GM12892 (cell line): ENCODE data around the gene CLN5.

ENCODE experiments used
- POLR2A ChIP-seq: IDR thresholded peaks from 2 replicates; pipeline ENCODE4 v1.6.1; 2011; ENCODE audit warnings: low read depth, low read length, control low read depth
- POLR2AphosphoS5 ChIP-seq: IDR thresholded peaks from 2 replicates; pipeline ENCODE4 v1.6.1; 2011; ENCODE audit warnings: low read depth, low read length, control low read depth
- TAF1 ChIP-seq: IDR thresholded peaks from 2 replicates; pipeline ENCODE4 v1.6.1; 2011; ENCODE audit warnings: low read depth, mild to moderate bottlenecking, control low read depth, low read length, borderline replicate concordance

GRCh38 chr13:77026861-77027621 lies 35.2 kb downstream of the CLN5 start, which contains the start of gene FBXL3:
- TF ChIP-seq POLR2AphosphoS5 (peak; percentile 50; the same call in 1 of the 2 replicates), POLR2A (peak; percentile 77), TAF1 (peak; percentile 61; the same call in 1 of the 2 replicates)
